H1 (cell line): ENCODE results near the gene CRHBP. TPM values are rescaled to one million over a fixed set of nuclear protein-coding genes. Genes with fewer than 3 reads are reported as not detected.
"Not testable (repeated sequence)": the region's sequence is repeated elsewhere in the genome, so short reads cannot be mapped to it uniquely, and the experiment has no call there.

Experiments
- CTCF ChIA-PET: fragments of 300-600 bp; sonication (Branson Sonifier 250); formaldehyde crosslinking; loops from one replicate; lab custom pipeline; 2021; ENCODE audit not compliant: partially characterized antibody; lab: Charles Lee
- POLR2A ChIA-PET: fragments of 300-600 bp; sonication (Branson Sonifier 250); formaldehyde crosslinking; loops from one replicate; lab custom pipeline; 2021; ENCODE audit warnings: inconsistent platforms; ENCODE audit not compliant: partially characterized antibody; lab: Charles Lee
- DNase-seq, 2 experiments: peaks; one replicate each; pipeline versions ENCODE4 v3.0.0 to v3.0.0-alpha.2; 2010 to 2022; ENCODE audit warnings: low spot score in 2 of 2, low read depth in 1 of 2, mixed read lengths in 1 of 2
- FAIRE-seq: peaks from 2 replicates; lab custom pipeline; 2011; peaks lifted over from hg19 to GRCh38; lab: Jason Lieb, UNC
- H2AFZ ChIP-seq: 2 replicates; pipeline ENCODE4 v1.8.1; 2012; ENCODE audit warnings: low read length, inconsistent platforms
- H2AK5ac ChIP-seq: 2 replicates; pipeline ENCODE4 v1.6.1; 2013; ENCODE audit warnings: low read depth, low read length
- H2BK120ac ChIP-seq: replicated peaks from 2 replicates; pipeline ENCODE3; 2013; ENCODE audit warnings: low read depth, low read length, inconsistent platforms
- H2BK12ac ChIP-seq: 2 replicates; pipeline ENCODE4 v1.6.1; 2013; ENCODE audit warnings: low read depth, low read length
- H2BK15ac ChIP-seq: 2 replicates; pipeline ENCODE4 v1.6.1; 2013; ENCODE audit warnings: low read length
- H2BK20ac ChIP-seq: 2 replicates; pipeline ENCODE4 v1.6.1; 2013; ENCODE audit warnings: low read length
- H2BK5ac ChIP-seq: 2 replicates; pipeline ENCODE4 v1.6.1; 2013; ENCODE audit warnings: low read depth, low read length
- H3K14ac ChIP-seq: 2 replicates; pipeline ENCODE4 v1.6.1; 2013; ENCODE audit warnings: inconsistent platforms; ENCODE audit not compliant: insufficient read length
- H3K18ac ChIP-seq: 2 replicates; pipeline ENCODE4 v1.6.1; 2013; ENCODE audit warnings: low read length; ENCODE audit errors: extremely low read depth
- H3K23ac ChIP-seq: 2 replicates; pipeline ENCODE4 v1.6.1; 2013; ENCODE audit warnings: inconsistent platforms; ENCODE audit not compliant: insufficient read length
- H3K23me2 ChIP-seq: 2 replicates; pipeline ENCODE4 v1.6.1; 2013; ENCODE audit warnings: low read depth, low read length
- H3K27ac ChIP-seq: 2 replicates; pipeline ENCODE4 v1.6.1; 2011; ENCODE audit warnings: low read depth, low read length, inconsistent platforms
- H3K27me3 ChIP-seq, 4 experiments: replicated peaks in 1 of 4; 1 replicate in 1 of 4; 2 replicates in 3 of 4; pipeline versions ENCODE4 v1.6.1 to v1.8.1; 2011 to 2013; ENCODE audit warnings: low read length in 3 of 4, mild to moderate bottlenecking in 3 of 4, inconsistent platforms in 2 of 4, mixed read lengths in 2 of 4, moderate library complexity in 1 of 4; ENCODE audit not compliant: control insufficient read depth in 3 of 4, insufficient read depth in 3 of 4; ENCODE audit errors: extremely low read depth in 1 of 4
- H3K36me3 ChIP-seq, 4 experiments: 2 replicates each; pipeline versions ENCODE4 v1.6.1 to v1.8.1; 2011 to 2013; ENCODE audit warnings: mild to moderate bottlenecking in 4 of 4, low read length in 3 of 4, moderate library complexity in 2 of 4, control low read depth in 1 of 4, inconsistent platforms in 1 of 4; ENCODE audit not compliant: insufficient read depth in 4 of 4, control insufficient read depth in 2 of 4
- H3K4ac ChIP-seq: replicated peaks from 2 replicates; pipeline ENCODE3; 2013; ENCODE audit warnings: low read length, low read depth, mixed read lengths, inconsistent platforms; ENCODE audit not compliant: insufficient read length
- H3K4me1 ChIP-seq, 4 experiments: replicated peaks in 1 of 4; 1 replicate in 1 of 4; 2 replicates in 3 of 4; pipeline versions ENCODE4 v1.6.1 to v1.8.1; 2011 to 2013; ENCODE audit warnings: low read length in 3 of 4, inconsistent platforms in 2 of 4, mixed read lengths in 1 of 4; ENCODE audit not compliant: insufficient read depth in 4 of 4, control insufficient read depth in 3 of 4
- H3K4me2 ChIP-seq, 2 experiments: 2 replicates each; pipeline versions ENCODE4 v1.6.1 to v1.8.1; 2011 to 2013; ENCODE audit warnings: low read depth in 2 of 2, low read length in 2 of 2, control low read depth in 1 of 2, inconsistent platforms in 1 of 2, mild to moderate bottlenecking in 1 of 2; ENCODE audit not compliant: insufficient read depth in 1 of 2
- H3K4me3 ChIP-seq, 4 experiments: fragments of 200-600, 300-600 bp in 1 of 4; sonication (generic), shearing (Covaris generic), sonication (Bioruptor Twin) in 1 of 4; 2 replicates each; pipeline versions ENCODE4 v1.5.1 to v1.8.1; 2011 to 2016; ENCODE audit warnings: low read length in 4 of 4, low read depth in 3 of 4, control low read depth in 2 of 4, inconsistent platforms in 2 of 4, mild to moderate bottlenecking in 2 of 4, mixed read lengths in 1 of 4, moderate library complexity in 1 of 4; ENCODE audit not compliant: insufficient read depth in 2 of 4; ENCODE audit errors: extremely low read depth in 1 of 4
- H3K56ac ChIP-seq: replicated peaks from 2 replicates; pipeline ENCODE3; 2013; ENCODE audit warnings: low read depth, mild to moderate bottlenecking, mixed read lengths, low read length, inconsistent platforms; ENCODE audit not compliant: insufficient read length
- H3K79me1 ChIP-seq: 2 replicates; pipeline ENCODE4 v1.6.1; 2013; ENCODE audit warnings: low read depth, low read length, control low read depth
- H3K79me2 ChIP-seq, 2 experiments: 2 replicates each; pipeline versions ENCODE4 v1.6.1 to v1.8.1; 2012 to 2013; ENCODE audit warnings: low read length in 2 of 2, mild to moderate bottlenecking in 2 of 2, inconsistent platforms in 1 of 2; ENCODE audit not compliant: insufficient read depth in 2 of 2, control insufficient read depth in 1 of 2
- H3K9ac ChIP-seq, 4 experiments: replicated peaks in 1 of 4; 1 replicate in 1 of 4; 2 replicates in 3 of 4; pipeline versions ENCODE4 v1.6.1 to v1.8.1; 2011 to 2013; ENCODE audit warnings: low read depth in 3 of 4, low read length in 3 of 4, control low read depth in 2 of 4, mild to moderate bottlenecking in 2 of 4, moderate library complexity in 2 of 4, inconsistent platforms in 1 of 4; ENCODE audit errors: extremely low read depth in 1 of 4
- H3K9me3 ChIP-seq, 2 experiments: 2 replicates each; pipeline versions ENCODE4 v1.6.1 to v1.8.1; 2012 to 2013; ENCODE audit warnings: mild to moderate bottlenecking in 2 of 2, moderate library complexity in 2 of 2, control low read depth in 1 of 2, inconsistent platforms in 1 of 2, low read depth in 1 of 2, low read length in 1 of 2, mixed read lengths in 1 of 2; ENCODE audit not compliant: insufficient read depth in 2 of 2
- H4K20me1 ChIP-seq, 2 experiments: replicated peaks in 1 of 2; 2 replicates each; pipeline versions ENCODE3 to v1.8.1; 2011 to 2013; ENCODE audit warnings: inconsistent platforms in 2 of 2, low read length in 2 of 2, mild to moderate bottlenecking in 1 of 2; ENCODE audit not compliant: insufficient read depth in 2 of 2, control insufficient read depth in 1 of 2
- H4K5ac ChIP-seq: 2 replicates; pipeline ENCODE4 v1.6.1; 2013; ENCODE audit warnings: low read length, low read depth, mixed read lengths, inconsistent platforms; ENCODE audit not compliant: insufficient read length
- H4K8ac ChIP-seq: 2 replicates; pipeline ENCODE4 v1.8.0; 2013; ENCODE audit warnings: mild to moderate bottlenecking, moderate library complexity, low read length, inconsistent platforms; ENCODE audit not compliant: insufficient read depth; ENCODE audit errors: extremely low read depth
- H4K91ac ChIP-seq: replicated peaks from 2 replicates; pipeline ENCODE3; 2013; ENCODE audit warnings: low read length, mixed read lengths, inconsistent platforms; ENCODE audit not compliant: insufficient read length
- WGBS, 2 experiments: shearing (Covaris generic) in 1 of 2; methylation state at CpG; one replicate each; pipeline versions ENCODE4 v1.1.6 to v1.1.7; 2013 to 2015; ENCODE audit warnings: low lambda C conversion rate in 2 of 2, mixed read lengths in 2 of 2, inconsistent platforms in 1 of 2, low coverage in 1 of 2, missing lambda C conversion rate in 1 of 2; ENCODE audit not compliant: insufficient replicate concordance in 2 of 2, insufficient coverage in 1 of 2, insufficient read length in 1 of 2; ENCODE audit errors: extremely low coverage in 1 of 2, missing lambda C conversion rate in 1 of 2; 5-methylcytosine and 5-hydroxymethylcytosine counted together
- polyA plus RNA-seq, 7 experiments: library from polyadenylated mRNA; depleted of rRNA in 3 of 7; stranded (reverse) in 5 of 7; unstranded in 2 of 7; fragments of >200 nt in 5 of 7; fragments of 200-250 nt in 2 of 7; gene quantifications; 1 replicate in 5 of 7; 2 replicates in 1 of 7; 4 replicates in 1 of 7; pipeline versions ENCODE4 v1.2.1 to v1.2.3, GENCODE V29; 2011 to 2013; ENCODE audit warnings: missing spikeins in 2 of 7, mixed read lengths in 2 of 7
- total RNA-seq: library from RNA; stranded (reverse); fragmentation: NEBNext Ultra II Directional; extraction: Animal tissue kit (Norgen Biotek cat#: 25700); gene quantifications from 2 replicates; pipeline ENCODE4 v1.2.1, GENCODE V29; 2021

CRHBP gene
- total and polyA plus RNA-seq, 2 of the 8 experiments (the other 6 are each of a cell fraction or from before 2014, with no cell fraction given) = 0.30 TPM; not detected in 1

DNA sequence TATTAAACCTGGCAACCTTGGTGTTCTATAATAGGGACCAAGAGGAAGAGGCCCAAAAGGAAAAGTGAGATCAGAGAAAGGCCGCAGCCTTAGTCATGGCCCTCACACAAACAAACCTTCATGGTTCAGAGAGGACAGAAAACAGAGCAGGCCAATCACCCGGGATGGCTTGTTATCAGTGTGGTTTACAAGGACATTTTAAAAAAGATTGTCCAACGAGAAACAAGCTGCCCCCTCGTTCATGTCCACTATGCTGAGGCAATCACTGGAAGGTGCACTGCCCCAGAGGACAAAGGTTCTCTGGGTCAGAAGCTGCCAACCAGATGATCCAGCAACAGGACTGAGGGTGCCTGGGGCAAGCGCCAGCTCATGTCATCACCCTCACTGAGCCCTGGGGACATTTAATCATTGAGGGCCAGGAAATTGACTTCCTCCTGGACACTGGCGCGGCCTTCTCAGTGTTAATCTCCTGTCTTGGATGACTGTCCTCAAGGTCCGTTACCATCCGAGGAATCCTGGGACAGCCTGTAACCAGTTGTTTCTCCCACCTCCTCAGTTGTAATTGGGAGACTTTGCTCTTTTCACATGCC is 42.4 kb upstream of the CRHBP start:
- H2AK5ac ChIP-seq, H3K23me2 ChIP-seq, H4K5ac ChIP-seq, H2BK20ac ChIP-seq, POLR2A ChIA-PET, H3K18ac ChIP-seq, H3K79me1 ChIP-seq, H3K27ac ChIP-seq, H4K8ac ChIP-seq, H3K14ac ChIP-seq, FAIRE-seq, DNase-seq, H3K56ac ChIP-seq, H2BK120ac ChIP-seq, H3K4me3 ChIP-seq, H3K4me1 ChIP-seq, H2AFZ ChIP-seq, H3K4me2 ChIP-seq, H3K27me3 ChIP-seq, H2BK5ac ChIP-seq, H4K91ac ChIP-seq, H3K9ac ChIP-seq, H3K4ac ChIP-seq, H3K79me2 ChIP-seq, H2BK12ac ChIP-seq, H3K9me3 ChIP-seq, H4K20me1 ChIP-seq, H3K36me3 ChIP-seq, H3K23ac ChIP-seq, H2BK15ac ChIP-seq: not testable (repeated sequence)
- 85% methylated on average over 8 of the region's 9 CpGs; no CpG with 5 or more reads in 1 of the 2 experiments for WGBS, 2 experiments
- CTCF ChIA-PET = interaction anchor here (1.2 kb wide), 1 partner anchor 42 kb away, joined by 3 read pairs; no protein-coding TSS in a partner anchor

DNA sequence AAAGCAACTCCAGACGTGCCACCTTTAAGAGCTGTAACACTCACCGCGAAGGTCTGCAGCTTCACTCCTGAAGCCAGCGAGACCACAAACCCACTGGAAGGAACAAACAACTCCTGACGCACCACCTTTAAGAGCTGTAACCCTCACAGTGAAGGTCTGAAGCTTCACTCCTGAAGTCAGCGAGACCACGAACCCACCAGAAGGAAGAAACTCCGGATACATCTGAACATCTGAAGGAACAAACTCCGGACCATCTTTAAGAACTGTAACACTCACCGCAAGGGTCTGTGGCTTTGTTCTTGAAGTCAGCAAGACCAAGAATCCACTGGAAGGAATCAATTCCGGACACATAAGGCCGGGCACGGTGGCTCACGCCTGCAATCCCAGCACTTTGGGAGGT is 38.2 kb upstream of the CRHBP start:
- H3K9ac ChIP-seq, DNase-seq, H4K91ac ChIP-seq, H3K23me2 ChIP-seq, H3K27ac ChIP-seq, H4K5ac ChIP-seq, H3K27me3 ChIP-seq, H3K36me3 ChIP-seq, H3K4me2 ChIP-seq, H3K9me3 ChIP-seq, H2AFZ ChIP-seq, H2AK5ac ChIP-seq, H3K14ac ChIP-seq, H2BK15ac ChIP-seq, H3K4me1 ChIP-seq, H3K56ac ChIP-seq, H3K4me3 ChIP-seq, POLR2A ChIA-PET, H2BK12ac ChIP-seq, H3K79me1 ChIP-seq, H4K20me1 ChIP-seq, H3K18ac ChIP-seq, H3K4ac ChIP-seq, H3K79me2 ChIP-seq, H2BK120ac ChIP-seq, H2BK5ac ChIP-seq, FAIRE-seq, H2BK20ac ChIP-seq, H3K23ac ChIP-seq, H4K8ac ChIP-seq: not testable (repeated sequence)
- WGBS, 2 experiments = 84% methylated on average over 13 of the region's 14 CpGs; no CpG with 5 or more reads in 1 of the 2 experiments
- CTCF ChIA-PET = interaction anchor here (1.0 kb wide), 1 partner anchor 11 kb away, joined by 3 read pairs; no protein-coding TSS in a partner anchor
